ENCODE results near the gene NPAS1. TPM values are rescaled to one million over a fixed set of nuclear protein-coding genes. Genes with fewer than 3 reads are reported as not detected.
"Not testable (repeated sequence)": the region's sequence is repeated elsewhere in the genome, so short reads cannot be mapped to it uniquely, and the experiment has no call there.

NPAS1 gene
- total RNA-seq, 2 donors from 2014 or later: 0.38 to 0.74 TPM

- intact Hi-C loops (cut with DNase I): no loop called here
- DNase-seq (ENCODE audit: low spot score): no peak
Measured at GRCh38 chr19:47067215-47067847, 47.7 kb downstream of the NPAS1 start.

GRCh38 chr19:47068246-47068645 lies 48.6 kb downstream of the NPAS1 start:
- intact Hi-C loops (cut with DNase I): no loop called here
- DNase-seq (ENCODE audit: low spot score): no peak

GRCh38 chr19:47068876-47069406 lies 49.3 kb downstream of the NPAS1 start:
- intact Hi-C loops (cut with DNase I): no loop called here
- DNase-seq (ENCODE audit: low spot score): no peak

- intact Hi-C loops (cut with DNase I): no loop called here
- no peak for DNase-seq (ENCODE audit: low spot score)
Measured at GRCh38 chr19:47069795-47070194, 50.2 kb downstream of the NPAS1 start.

GRCh38 chr19:47070756-47071155 lies 51.1 kb downstream of the NPAS1 start:
- intact Hi-C loops (cut with DNase I): no loop called here
- no peak for DNase-seq (ENCODE audit: low spot score)

- intact Hi-C loops (cut with DNase I): no loop called here
- no peak for DNase-seq (ENCODE audit: low spot score)
Measured at GRCh38 chr19:47071731-47072130, 52.1 kb downstream of the NPAS1 start.

GRCh38 chr19:47072323-47072722 lies 52.7 kb downstream of the NPAS1 start:
- DNase-seq (ENCODE audit: low spot score): no peak
- intact Hi-C loops (cut with DNase I): no loop called here

- intact Hi-C loops (cut with DNase I): no loop called here
Measured at GRCh38 chr19:47073574-47073973, 53.9 kb downstream of the NPAS1 start.

GRCh38 chr19:47074621-47075020 lies 55.0 kb downstream of the NPAS1 start:
- DNase-seq (ENCODE audit: low spot score): no peak
- intact Hi-C loops (cut with DNase I): loop anchor here in 1 of 2 donors (5.0 kb wide), 1 partner anchor 53 kb away; no protein-coding TSS in a partner anchor

More at GRCh38 chr19:47073574-47073973, 53.9 kb downstream of the NPAS1 start:
- no peak for DNase-seq (ENCODE audit: low spot score)

- intact Hi-C loops (cut with DNase I): loop anchor here in 1 of 2 donors (5.0 kb wide), 1 partner anchor 52 kb away; no protein-coding TSS in a partner anchor
- peak; percentile 87 for DNase-seq (ENCODE audit: low spot score)
Measured at GRCh38 chr19:47075179-47075810, 55.7 kb downstream of the NPAS1 start.

- intact Hi-C loops (cut with DNase I): loop anchor here in 1 of 2 donors (5.0 kb wide), 1 partner anchor 51 kb away; no protein-coding TSS in a partner anchor
Measured at GRCh38 chr19:47075941-47076340, 56.3 kb downstream of the NPAS1 start.

GRCh38 chr19:47078351-47078750 lies 58.7 kb downstream of the NPAS1 start:
- intact Hi-C loops (cut with DNase I): loop anchor here in 1 of 2 donors (5.0 kb wide), 1 partner anchor 49 kb away; no protein-coding TSS in a partner anchor
- not testable (repeated sequence) for DNase-seq (ENCODE audit: low spot score)

More at GRCh38 chr19:47075941-47076340, 56.3 kb downstream of the NPAS1 start:
- no peak for DNase-seq (ENCODE audit: low spot score)

GRCh38 chr19:47081095-47081494 lies 61.5 kb downstream of the NPAS1 start:
- intact Hi-C loops (cut with DNase I): loop anchor here in 1 of 2 donors (2.0 kb wide), 1 partner anchor 44 kb away; no protein-coding TSS in a partner anchor

GRCh38 chr19:47082493-47082892 lies 62.9 kb downstream of the NPAS1 start:
- no peak for DNase-seq (ENCODE audit: low spot score)
- intact Hi-C loops (cut with DNase I): no loop called here

More at GRCh38 chr19:47081095-47081494, 61.5 kb downstream of the NPAS1 start:
- DNase-seq (ENCODE audit: low spot score): no peak

- no peak for DNase-seq (ENCODE audit: low spot score)
- intact Hi-C loops (cut with DNase I): no loop called here
Measured at GRCh38 chr19:47084879-47085439, 65.3 kb downstream of the NPAS1 start.

- no peak for DNase-seq (ENCODE audit: low spot score)
- intact Hi-C loops (cut with DNase I): no loop called here
Measured at GRCh38 chr19:47086280-47086679, 66.6 kb downstream of the NPAS1 start.

- DNase-seq (ENCODE audit: low spot score): no peak
- intact Hi-C loops (cut with DNase I): no loop called here
Measured at GRCh38 chr19:47089767-47090350, 70.2 kb downstream of the NPAS1 start.

GRCh38 chr19:47093254-47093653 lies 73.6 kb downstream of the NPAS1 start:
- no peak for DNase-seq (ENCODE audit: low spot score)
- intact Hi-C loops (cut with DNase I): no loop called here

- DNase-seq (ENCODE audit: low spot score): no peak
- intact Hi-C loops (cut with DNase I): no loop called here
Measured at GRCh38 chr19:47093841-47094240, 74.2 kb downstream of the NPAS1 start.

All from posterior vena cava (tissue), 2 donors.